Gastroesophageal sphincter (tissue), 2 donors: Measurements from ENCODE around the gene RIN2.

Experiments used
- POLR2A ChIP-seq, 2 donors: fragments of 450-650 bp; IDR thresholded peaks; one replicate each; pipeline ENCODE4 v1.6.1; 2017; ENCODE audit warnings: antibody characterized with exemption in 2 of 2, mild to moderate bottlenecking in 2 of 2, moderate library complexity in 1 of 2
- POLR2AphosphoS5 ChIP-seq: sonication (generic); formaldehyde crosslinking; IDR thresholded peaks from one replicate; pipeline ENCODE4 v1.6.1; 2017; ENCODE audit warnings: antibody characterized with exemption

GRCh38 chr20:19714579-19714840 lies 43.5 kb upstream of the RIN2 start:
- TF ChIP-seq POLR2A (IDR thresholded peaks at IDR 0.05): no peak
- no peak for TF ChIP-seq POLR2AphosphoS5
